ENCODE measurements around the gene SEBOX.

Gene SEBOX

GRCh38 chr17:28357061-28357900 lies 7.7 kb downstream of the SEBOX start, which contains the start of gene POLDIP2:
POLDIP2 (minus strand) TSS chr17:28357527; CDS start chr17:28357448, 79 bp downstream.
- no peak for TF ChIP-seq CTCF (IDR thresholded peaks at IDR 0.05)
- H3K4me1 ChIP-seq = peaks cover 0 to 32% (median 25%) of the 10 kb centered on the region in 4 donors
- no peaks in the 10 kb centered on the region for H3K27me3 ChIP-seq
- peak within 1 kb of the TSS; percentile 82 to 93 for H3K27ac ChIP-seq
- H3K36me3 ChIP-seq = peaks cover 53 to 67% (median 58%) of the 10 kb centered on the region in 3 donors
- H3K9me3 ChIP-seq = no peaks in the 10 kb centered on the region
- peak; percentile 91 to 97 for DNase-seq
- H3K4me3 ChIP-seq = peak within 1 kb of the TSS; percentile 69 to 87
- intact Hi-C loops (cut with DNase I; ENCODE audit: low total_unique reads) = no loop called here

GRCh38 chr17:28350271-28350670 lies 14.7 kb downstream of the SEBOX start:
- Histone ChIP-seq H3K4me1 (peaks cover 0 to 28% (median 16%) of the 10 kb centered on the region in 4 donors), H3K9me3 (no peaks in the 10 kb centered on the region), H3K4me3 (no peak overlapping the region), H3K27me3 (no peaks in the 10 kb centered on the region), H3K27ac (no peak overlapping the region), H3K36me3 (peaks cover 48 to 100% (median 96%) of the 10 kb centered on the region in 3 donors)
- DNase-seq = no peak
- intact Hi-C loops (cut with DNase I; ENCODE audit: low total_unique reads) = no loop called here
- no peak for TF ChIP-seq CTCF (IDR thresholded peaks at IDR 0.05)

GRCh38 chr17:28348979-28349378 lies 16.0 kb downstream of the SEBOX start:
- no peaks in the 10 kb centered on the region for H3K27me3 ChIP-seq
- no peaks in the 10 kb centered on the region for H3K9me3 ChIP-seq
- H3K27ac ChIP-seq = no peak overlapping the region
- H3K4me1 ChIP-seq = peaks cover 0 to 30% (median 14%) of the 10 kb centered on the region in 4 donors
- intact Hi-C loops (cut with DNase I; ENCODE audit: low total_unique reads) = no loop called here
- H3K36me3 ChIP-seq = peaks cover 43 to 100% (median 99%) of the 10 kb centered on the region in 3 donors
- no peak for DNase-seq
- no peak for TF ChIP-seq CTCF (IDR thresholded peaks at IDR 0.05)
- no peak overlapping the region for H3K4me3 ChIP-seq

- DNase-seq = no peak
- Histone ChIP-seq H3K9me3 (no peaks in the 10 kb centered on the region), H3K27me3 (no peaks in the 10 kb centered on the region), H3K4me3 (no peak overlapping the region), H3K36me3 (peaks cover 32 to 100% (median 98%) of the 10 kb centered on the region in 3 donors), H3K4me1 (peaks cover 0 to 30% (median 14%) of the 10 kb centered on the region in 4 donors), H3K27ac (peak overlapping the region; percentile 33 to 39)
- intact Hi-C loops (cut with DNase I; ENCODE audit: low total_unique reads) = no loop called here
- no peak for TF ChIP-seq CTCF (IDR thresholded peaks at IDR 0.05)
These were observed 17.6 kb downstream of the SEBOX start for GRCh38 chr17:28347261-28347891.

- intact Hi-C loops (cut with DNase I; ENCODE audit: low total_unique reads) = no loop called here
- DNase-seq = no peak
- H3K4me1 ChIP-seq = peaks cover 0 to 30% (median 14%) of the 10 kb centered on the region in 4 donors
- peak overlapping the region; percentile 33 to 39 for H3K27ac ChIP-seq
- H3K36me3 ChIP-seq = peaks cover 32 to 100% (median 98%) of the 10 kb centered on the region in 3 donors
- H3K9me3 ChIP-seq = no peaks in the 10 kb centered on the region
- H3K27me3 ChIP-seq = no peaks in the 10 kb centered on the region
- H3K4me3 ChIP-seq = no peak overlapping the region
- no peak for TF ChIP-seq CTCF (IDR thresholded peaks at IDR 0.05)
These were observed 18.2 kb downstream of the SEBOX start for GRCh38 chr17:28346746-28347246.
